Hypothalamus (tissue), 51 donors: ENCODE measurements around the gene STAP2.
A peak's percentile ranks its signal among the peaks of the same experiment; 100 is the strongest.

ENCODE experiments used
- DNase-seq, 51 donors: peaks; one replicate each; lab custom pipeline; 2025; lab: John Stamatoyannopoulos, UW

The STAP2 gene

DNA sequence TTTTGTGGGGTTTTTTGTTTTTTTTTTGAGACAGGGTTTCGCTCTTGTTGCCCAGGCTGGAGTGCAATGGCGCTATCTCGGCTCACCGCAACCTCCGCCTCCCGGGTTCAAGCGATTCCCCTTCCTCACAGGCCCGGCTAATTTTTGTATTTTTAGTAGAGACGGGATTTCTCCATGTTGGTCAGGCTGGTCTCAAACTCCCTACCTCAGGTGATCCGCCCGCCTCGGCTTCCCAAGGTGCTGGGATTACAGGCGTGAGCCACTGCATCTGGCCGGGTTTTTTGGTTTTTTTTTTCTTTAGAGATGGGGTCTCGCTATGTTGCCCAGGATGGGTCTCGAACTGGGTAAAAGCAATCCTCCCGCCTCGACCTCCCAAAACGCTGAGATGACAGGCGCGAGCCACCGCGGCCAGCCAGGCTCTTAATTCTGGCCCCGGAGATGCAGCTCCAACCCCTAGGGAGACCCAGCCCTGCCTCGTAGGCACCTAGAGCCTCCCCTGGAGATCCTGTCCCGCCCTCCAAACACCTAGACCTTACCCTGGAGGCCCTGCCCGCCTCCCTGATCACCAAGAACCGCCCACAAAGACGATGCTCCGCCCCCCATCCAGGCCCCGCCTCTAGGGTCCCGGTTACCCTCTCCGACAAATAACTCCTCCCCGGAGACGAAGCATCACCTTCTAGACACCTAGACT, 9.5 kb downstream of the STAP2 start:
- peak in 1 of 51 donors; percentile 5 for DNase-seq

DNA sequence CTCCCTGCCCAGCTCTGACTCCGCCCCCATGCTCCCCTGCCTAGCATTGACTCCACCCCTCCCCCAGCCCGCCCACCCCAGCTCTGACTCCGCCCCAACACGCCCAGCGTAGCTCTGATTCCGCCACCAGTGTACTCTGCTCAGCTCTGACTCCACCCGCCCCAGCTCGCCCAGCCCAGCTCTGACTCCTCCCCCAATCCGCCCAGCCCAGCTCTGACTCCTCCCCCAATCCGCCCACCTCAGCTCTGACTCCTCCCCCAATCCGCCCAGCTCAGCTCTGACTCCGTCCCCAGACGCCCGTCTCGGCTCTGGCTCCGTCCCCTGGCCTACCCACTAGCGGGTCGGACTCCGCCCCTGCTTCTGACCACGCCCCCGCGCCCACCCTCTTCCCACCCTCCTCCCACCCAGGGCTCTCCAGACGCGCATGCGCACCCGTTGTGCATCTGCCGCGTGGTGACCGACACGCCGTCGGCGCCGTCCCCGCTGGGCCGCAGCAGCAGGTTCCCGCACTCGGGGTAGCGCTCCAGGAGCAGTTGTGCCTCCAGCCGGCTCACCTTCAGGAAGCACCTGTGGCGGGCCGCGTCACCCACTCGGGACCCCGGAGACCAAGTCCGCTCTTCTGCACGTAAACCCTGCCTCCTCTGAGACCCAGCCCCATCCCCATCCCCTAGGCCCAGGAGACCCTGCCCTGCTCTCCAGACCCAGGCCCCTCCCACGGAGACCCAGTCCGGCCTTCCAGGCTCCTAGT, 10.2 kb downstream of the STAP2 start:
- DNase-seq: peak; percentile 72 to 99 (median 93)

DNA sequence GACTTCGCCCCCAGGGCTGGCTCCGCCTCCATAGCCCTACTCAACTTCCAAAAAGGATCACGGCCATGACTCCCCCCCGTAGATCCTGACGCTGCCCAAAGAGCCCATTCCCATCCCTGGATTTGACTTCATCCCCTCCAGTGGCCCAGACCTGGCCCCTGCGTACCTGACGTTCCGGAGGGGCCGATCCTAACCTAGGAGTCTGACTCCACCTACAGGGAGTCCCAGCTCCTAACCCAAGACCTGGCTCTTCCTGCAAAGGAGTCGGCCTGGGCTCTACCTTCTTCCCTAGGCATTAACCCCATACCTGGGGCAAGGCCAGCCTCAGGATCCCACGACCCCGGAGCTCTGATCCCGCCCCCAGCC, 10.8 kb downstream of the STAP2 start:
- DNase-seq: peak in 1 of 51 donors; percentile 50

DNA sequence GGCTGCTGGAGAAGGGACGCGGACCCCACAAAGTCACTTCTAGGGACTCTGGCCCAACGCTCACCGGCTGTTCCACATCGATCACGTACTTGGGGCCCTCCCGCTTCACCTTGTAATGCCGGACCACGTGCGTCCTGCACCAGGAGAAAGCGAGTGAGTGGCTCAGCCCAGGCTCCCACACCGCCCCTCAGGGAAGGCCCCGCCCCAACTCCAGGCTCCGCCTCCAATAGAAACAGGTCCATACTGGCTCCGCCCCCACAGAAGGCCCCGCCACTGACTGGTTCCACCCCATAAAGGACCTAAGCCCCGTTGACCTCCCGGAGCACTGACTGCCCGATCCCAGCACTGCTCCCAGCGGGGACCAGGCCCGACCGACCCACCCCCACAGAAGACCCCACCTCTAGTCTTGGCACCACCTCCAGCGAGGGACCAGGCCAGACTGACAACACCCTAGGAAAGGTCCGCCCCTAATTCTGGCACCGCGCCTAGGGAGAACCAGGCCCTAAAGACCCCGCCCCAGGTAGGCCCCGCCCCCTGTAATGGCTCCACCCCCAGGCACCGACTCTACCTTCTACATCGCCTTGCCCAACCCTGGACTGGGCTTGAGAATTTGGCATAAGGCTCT, 11.3 kb downstream of the STAP2 start:
- peak in 33 of 51 donors; percentile 4 to 74 (median 44) for DNase-seq

DNA sequence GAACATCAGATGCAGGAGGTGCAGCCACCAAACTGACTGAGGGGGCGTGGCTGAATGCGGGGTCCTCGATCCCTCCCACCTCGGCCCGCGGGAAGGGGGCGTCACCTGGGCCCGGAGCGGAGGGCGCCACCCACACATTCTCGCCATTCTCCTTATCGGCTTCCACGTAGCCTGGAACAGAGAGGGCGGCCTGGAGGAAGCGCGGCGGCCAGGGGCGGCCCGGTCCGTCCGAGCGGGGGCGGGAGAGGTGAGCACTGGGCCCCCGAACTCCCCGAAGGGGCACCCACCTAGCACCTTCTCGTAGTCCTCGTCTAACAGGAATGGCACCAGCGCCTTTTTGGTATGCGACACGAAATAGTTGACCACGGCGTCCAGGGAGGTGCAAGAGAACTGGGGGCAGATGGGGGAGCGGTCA, 11.8 kb downstream of the STAP2 start:
- DNase-seq: no peak

DNA sequence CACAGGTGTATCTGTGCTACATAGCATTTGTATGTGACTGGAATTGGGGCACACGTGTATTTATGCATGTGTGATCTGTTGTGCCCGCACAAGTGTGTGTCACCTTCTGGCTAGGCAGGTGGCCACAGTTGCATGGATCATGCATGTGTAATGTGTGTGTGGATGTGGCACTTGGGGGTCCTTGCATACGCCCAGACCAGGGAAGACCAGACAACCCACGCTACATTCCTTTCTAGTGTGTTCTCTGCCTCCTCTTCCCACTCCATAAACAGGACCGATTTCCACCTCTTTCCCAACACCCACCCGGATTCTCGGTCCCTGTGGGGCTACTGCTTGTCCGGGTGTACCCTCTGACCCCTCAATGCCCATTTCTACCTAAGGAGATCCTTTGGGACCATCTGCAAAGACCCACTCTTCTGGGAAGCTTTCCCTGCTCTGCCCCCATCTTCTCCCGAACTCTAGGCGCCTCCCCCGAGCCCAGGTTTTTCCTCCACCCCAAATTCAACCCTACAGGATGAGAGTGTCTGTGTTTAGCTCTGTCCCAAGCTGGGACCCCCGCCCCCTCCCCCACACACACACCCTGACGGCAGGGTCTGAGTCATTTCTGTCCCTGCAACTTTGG, 12.3 kb downstream of the STAP2 start:
- DNase-seq: no peak

DNA sequence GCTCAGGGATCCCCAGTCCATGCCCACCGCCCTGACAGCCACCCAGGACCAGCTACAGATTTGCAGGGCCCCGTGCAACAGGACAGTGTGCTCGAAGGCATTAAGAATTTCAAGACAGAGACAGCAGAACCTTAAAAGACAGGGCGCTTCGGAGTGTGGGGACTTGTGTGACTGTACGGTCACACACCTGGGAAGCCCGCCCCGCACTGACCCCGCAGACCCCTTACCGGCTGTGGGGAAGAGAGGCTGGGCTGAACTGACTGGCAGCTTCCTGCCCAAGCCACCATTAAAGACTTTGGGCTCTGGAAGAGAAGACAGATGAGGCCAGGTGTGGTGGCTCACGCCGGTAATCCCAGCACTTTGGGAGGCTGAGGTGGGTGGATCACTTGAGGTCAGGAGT, 14.4 kb downstream of the STAP2 start:
- DNase-seq: no peak

DNA sequence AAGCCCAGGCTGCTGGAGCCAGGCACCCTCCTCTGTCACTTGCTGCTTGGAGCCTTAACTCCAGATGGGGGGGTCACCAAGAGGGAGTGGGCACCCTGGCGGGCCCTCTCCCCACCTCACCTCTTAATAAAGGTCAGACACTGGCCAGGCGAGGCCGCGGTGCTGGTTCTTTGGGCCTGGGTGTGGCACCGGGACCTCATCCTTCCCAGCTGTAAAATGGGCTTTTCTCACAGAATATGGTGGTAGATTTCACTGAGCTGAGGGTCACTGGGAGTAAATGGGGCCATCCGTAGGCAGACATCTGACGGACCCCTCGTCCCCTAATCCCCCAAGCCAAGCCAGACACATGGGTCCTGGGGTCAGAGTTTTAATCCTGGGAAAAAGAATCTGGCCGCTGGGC, 14.9 kb downstream of the STAP2 start:
- DNase-seq: no peak

DNA sequence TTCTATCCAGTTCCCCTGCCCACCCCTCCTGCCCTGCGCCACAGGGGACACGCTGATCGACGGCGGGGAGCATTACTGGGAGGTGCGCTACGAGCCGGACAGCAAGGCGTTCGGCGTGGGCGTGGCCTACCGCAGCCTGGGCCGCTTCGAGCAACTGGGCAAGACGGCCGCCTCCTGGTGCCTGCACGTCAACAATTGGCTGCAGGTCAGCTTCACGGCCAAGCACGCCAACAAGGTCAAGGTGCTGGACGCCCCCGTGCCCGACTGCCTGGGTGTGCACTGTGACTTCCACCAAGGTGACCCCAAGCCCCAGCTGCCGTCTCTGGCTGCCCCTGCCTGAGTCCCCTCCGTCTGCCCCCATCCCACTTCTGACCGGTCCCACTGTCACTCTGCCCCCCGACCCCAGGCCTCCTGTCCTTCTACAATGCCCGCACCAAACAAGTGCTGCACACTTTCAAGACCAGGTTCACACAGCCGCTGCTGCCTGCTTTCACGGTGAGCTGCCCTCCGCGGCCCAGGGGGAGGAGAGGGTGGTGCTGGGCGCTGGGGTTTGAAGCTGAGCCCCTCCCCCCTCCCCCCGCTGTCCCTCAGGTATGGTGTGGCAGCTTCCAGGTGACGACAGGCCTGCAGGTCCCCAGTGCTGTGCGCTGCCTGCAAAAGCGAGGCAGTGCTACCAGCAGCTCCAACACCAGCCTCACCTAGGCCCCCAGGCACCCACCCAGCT, 15.5 kb downstream of the STAP2 start:
- DNase-seq: no peak

DNA sequence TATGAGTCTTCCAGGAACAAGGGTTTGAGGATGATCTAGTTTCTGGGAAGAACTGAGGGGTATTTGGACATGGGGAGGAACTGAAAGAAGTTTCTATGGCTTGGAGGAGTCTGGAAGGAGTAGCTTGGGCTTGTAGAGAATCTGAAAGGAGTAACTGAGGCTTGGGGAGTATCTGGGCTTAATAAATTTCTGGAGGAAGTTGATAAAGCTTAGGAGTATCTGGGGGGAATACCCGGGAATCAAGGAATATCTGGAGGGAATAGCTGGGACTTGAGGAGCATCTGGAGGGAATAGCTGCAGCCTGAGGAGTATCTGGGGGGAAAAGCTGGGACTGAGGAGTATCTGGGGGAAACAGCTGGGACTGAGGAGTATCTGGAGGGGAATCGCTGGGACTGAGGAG, 18.2 kb downstream of the STAP2 start:
- no peak for DNase-seq

DNA sequence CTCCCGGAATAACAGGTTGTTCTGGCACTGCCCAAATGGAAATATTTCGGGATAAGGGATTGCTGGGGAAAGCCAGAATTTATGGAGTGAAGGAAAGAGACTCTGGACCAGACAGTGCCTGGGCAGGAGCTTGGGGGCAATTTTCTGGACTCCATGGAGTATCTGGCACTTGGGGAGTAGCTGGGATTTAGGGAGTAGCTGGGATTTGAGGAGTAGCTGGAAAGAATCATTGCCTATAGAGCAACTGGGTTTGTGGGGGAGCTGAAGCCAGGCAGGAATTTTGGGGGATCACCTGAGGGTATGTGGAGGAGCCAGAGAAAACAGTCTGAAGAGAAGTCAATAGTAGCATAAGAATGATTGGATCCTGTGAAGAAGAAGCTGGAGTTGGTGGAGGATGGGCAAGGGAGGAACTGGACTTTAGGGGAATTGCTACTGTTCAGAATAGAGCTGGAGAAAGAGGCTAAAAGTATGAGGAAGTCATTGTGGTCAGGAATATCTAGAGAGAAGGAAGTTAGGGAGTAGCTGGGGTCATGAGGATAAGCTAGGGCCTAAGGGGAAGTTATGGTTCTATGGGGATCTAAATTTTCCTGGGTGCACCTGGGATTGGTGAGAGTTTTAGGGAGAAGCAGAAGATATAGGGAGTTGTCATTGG, 19.4 kb downstream of the STAP2 start:
- no peak for DNase-seq

DNA sequence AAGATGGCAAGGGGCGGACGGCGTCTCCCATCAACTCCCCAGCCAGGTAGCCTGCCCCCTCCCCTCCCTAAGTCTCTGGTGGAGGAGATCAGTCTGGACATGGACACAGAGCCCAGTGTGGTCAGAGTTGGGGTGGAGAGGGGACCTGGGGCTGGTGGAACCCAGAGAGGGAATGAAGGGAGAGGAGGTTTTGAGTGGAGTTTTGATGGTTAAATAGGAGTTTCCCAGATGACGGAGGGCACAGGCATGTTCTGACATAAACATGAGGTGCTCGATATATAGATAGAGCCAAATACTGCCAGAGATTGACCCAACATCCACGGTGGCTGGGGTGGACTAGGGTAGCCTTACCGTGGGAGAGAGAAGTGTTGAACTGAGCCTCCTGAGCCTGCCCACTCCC, 20.2 kb downstream of the STAP2 start:
- DNase-seq: no peak

DNA sequence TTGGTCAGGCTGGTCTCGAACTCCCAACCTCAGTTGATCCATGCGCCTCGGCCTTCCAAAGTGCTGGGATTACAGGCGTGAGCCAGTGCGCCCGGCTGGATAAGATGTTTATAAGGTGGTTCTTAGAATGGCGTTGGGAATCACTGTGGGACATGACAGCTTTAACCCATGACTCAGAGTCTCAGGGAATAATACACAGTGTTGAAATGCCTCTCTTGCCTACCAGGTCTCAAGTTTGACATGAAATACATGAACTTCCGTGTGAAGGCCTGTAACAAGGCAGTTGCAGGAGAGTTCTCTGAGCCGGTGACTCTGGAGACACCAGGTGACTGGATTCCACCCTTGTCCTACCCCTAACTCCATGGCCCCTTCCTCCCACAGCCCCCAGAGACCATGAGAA, 21.7 kb downstream of the STAP2 start:
- no peak for DNase-seq

DNA sequence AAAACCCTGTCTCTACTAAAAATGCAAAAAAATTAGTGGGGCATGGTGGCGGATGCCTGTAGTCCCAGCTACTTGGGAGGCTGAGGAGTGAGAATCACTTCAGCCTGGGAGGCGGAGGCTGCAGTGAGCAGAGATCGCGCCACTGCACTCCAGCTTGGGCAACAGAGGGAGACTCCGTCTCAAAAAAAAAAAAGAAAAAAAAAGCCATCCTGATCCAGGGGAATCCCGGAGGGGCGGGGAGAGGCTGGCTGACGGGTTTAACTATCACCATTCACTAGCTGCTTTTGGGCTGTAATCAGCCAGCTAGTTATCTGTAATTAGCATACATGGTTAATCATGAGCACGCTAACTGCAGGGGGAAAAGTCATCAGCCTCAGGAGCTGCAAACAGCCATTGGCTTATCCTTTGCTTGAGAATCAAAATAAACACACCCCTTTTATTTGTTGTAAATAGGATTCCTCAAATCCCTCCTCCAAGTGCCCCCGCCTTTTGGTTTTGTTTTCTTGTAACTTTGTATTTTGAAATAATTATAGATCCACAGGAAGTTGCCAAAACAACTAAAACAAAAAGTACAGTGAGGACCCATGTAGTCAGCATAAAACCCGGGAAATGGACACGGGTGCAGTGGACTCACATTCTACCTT, 24.7 kb downstream of the STAP2 start:
- DNase-seq: no peak

DNA sequence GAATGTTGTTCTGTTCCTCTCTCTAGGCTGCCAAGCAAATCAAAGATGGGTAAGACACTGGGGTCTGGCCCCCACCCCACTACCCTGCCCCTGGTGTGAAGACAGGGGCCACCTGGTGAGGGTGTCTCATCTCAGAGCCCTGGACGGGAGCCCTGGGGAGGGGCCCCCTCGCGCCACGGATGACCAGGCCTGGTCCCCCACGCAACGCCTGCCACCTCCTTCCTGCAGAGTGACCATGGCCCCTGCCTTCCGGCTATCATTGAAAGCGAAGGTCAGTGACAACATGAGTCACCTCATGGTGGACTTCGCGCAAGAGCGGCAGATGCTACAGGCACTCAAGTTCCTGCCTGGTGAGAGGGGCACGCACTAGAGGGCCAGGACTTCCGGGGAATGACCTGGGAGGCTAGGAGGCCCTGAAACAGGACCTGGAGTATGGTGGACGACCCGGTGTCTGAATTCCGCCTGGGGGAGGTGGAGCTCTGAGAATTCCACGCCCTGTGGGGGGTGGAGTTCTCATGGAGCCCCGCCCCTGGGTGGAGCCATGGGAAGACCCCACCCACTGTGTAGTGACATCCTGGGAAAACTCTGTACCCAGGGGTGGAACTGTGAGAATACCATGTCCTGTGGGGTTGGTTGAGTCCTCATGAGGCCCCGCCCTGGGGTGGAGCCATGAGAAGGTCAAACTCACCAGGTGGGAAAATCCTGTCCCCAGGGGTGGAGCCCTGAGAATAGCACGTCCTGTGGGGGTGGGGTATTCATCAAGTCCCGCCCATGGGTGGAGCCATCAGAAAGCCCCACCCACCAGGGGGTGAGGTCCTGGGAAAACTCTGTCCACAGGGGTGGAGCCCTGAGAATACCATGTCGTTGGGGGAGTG, 28.1 kb downstream of the STAP2 start:
- no peak for DNase-seq

DNA sequence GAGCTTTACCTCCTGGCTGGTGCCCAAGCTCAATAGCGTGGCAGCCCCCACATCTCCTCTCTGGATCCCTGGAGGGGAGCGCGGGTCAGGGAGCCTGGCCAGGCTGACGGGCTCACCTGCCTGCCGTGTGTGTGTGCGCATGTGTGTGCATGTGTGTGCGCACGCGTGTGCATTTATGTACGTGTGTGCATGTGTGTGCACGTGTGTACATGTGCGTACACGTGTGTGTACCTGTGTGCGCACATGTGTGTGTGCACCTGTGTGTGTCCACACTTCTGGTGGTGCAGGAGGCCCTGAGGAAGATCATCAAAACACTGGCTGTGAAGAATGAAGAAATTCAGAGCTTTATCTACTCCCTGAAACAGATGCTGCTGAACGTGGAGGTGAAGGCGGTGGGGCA, 33.0 kb downstream of the STAP2 start:
- DNase-seq: no peak

DNA sequence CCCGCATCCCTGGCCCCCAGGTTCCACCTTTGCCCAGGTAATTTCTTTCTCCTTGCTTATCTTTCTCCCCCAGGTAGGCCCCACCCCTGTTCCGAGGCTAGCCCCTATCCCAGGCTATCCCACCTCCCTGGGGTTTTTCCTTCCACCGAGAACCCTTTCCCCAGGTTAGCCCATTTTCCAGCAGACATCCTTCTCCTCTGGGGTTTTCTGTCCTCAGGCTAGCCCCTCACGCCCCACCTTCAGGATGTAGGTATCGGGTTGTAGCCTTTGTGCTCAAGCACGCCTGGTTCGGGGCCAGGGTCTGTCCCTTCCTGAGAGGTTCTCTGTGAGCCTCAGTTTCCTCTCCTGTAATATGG, 33.4 kb downstream of the STAP2 start:
- DNase-seq: no peak

DNA sequence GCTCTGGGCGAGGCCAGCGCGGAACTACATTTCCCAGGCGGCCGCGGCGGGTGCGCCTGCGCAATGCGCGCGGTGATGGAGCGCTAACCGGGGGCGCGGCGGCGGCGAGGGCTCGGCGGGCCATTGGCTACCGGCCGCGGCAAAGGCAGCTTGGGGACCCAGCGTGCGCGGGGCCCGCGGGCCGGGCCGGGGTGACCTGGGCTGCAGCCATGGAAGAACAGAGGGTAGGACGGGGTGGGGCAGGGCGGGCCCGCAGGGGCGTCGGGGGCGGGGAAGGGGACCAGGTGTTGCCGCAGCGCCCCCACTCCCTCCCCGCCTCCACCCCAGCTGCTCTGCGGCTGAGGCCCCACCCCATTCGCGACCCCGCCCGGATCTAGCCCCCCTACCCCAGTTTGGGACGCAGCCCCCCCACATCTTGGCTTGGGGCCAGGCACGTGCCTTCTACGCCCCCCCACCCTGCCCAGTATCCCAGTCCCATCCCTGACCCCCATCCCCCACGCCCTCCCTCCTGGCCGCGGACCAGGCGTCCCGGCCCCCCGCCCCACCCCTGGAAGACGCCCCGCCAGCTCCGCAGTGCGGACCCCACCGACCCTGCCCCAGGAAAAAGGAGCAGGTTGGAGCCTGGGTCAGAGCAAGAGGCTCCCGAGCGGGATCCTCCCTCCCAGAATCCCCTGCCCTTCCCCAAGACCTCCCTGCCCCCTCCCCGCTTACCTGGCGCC, 33.9 kb downstream of the STAP2 start, which contains the start of gene FSD1:
Gene FSD1 (plus strand): TSS at position 61 of the 719 bp plus-strand sequence. CDS start 149 bp downstream, at position 210.
- peak in 29 of 51 donors; percentile 1 to 63 (median 21) for DNase-seq
